Measurements from ENCODE around the gene TMEM184C.

The TMEM184C gene

DNA sequence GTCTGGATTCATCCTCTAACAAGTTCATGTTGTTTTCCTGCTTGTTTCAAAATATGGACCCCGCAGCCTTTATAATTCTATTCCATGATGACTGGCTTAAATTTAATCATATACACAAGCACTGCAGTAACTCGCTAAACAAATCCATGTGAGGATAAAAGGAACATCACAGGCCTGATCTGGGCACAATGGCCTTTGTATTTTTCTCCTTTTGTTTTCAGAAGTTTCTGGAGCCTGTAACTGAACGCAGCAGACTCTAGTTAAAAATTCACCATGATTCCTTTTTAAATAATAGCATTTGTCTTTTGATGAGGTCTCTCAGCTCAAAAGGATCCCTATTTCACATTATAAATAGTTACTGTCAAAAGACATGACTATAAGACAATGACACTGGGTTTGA, 30.2 kb upstream of the TMEM184C start:
- ATAC-seq, result no peak

DNA sequence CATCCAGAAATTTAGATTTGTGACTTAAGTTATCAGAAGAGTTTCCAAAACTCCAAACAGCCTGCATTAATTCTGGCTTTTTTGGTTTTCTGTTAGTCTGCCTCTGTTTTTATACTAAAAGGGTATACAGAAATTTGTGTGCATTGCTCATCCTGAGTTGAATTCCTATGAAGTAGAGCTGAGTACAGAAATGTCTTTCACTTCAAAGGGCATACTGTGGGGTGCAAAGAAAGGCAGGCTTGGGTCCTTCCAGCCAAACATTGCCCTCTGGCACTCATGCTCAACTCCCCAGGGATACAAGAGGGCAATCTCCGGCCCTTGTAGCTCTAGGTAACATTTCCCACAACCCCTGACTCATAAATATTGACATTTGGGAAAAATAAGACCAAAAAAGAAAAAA, 27.6 kb upstream of the TMEM184C start:
- no peak; the same call in 2 of the 3 replicates for ATAC-seq
- no peak for TF ChIP-seq CSDC2 (CRISPR knock-in tag; IDR thresholded peaks at IDR 0.05)
- no peak for TF ChIP-seq ZFP3 (CRISPR knock-in tag; IDR thresholded peaks at IDR 0.05)
- TF ChIP-seq, protein P1, sequence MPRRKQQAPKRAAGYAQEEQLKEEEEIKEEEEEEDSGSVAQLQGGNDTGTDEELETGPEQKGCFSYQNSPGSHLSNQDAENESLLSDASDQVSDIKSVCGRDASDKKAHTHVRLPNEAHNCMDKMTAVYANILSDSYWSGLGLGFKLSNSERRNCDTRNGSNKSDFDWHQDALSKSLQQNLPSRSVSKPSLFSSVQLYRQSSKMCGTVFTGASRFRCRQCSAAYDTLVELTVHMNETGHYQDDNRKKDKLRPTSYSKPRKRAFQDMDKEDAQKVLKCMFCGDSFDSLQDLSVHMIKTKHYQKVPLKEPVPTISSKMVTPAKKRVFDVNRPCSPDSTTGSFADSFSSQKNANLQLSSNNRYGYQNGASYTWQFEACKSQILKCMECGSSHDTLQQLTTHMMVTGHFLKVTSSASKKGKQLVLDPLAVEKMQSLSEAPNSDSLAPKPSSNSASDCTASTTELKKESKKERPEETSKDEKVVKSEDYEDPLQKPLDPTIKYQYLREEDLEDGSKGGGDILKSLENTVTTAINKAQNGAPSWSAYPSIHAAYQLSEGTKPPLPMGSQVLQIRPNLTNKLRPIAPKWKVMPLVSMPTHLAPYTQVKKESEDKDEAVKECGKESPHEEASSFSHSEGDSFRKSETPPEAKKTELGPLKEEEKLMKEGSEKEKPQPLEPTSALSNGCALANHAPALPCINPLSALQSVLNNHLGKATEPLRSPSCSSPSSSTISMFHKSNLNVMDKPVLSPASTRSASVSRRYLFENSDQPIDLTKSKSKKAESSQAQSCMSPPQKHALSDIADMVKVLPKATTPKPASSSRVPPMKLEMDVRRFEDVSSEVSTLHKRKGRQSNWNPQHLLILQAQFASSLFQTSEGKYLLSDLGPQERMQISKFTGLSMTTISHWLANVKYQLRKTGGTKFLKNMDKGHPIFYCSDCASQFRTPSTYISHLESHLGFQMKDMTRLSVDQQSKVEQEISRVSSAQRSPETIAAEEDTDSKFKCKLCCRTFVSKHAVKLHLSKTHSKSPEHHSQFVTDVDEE (CRISPR knock-in tag; IDR thresholded peaks at IDR 0.05), result no peak
- TF ChIP-seq TOX (CRISPR knock-in tag; IDR thresholded peaks at IDR 0.05; ENCODE audit: borderline replicate concordance), result no peak
- TF ChIP-seq ISL1 (CRISPR knock-in tag; IDR thresholded peaks at IDR 0.05), result no peak
- no peak for TF ChIP-seq ESRRG (CRISPR knock-in tag; IDR thresholded peaks at IDR 0.05)
- no peak for TF ChIP-seq SNAI2 (CRISPR knock-in tag; IDR thresholded peaks at IDR 0.05)
- TF ChIP-seq ARNTL (CRISPR knock-in tag; IDR thresholded peaks at IDR 0.05; ENCODE audit: borderline replicate concordance, low read depth), result no peak

More for the DNA sequence above, 30.2 kb upstream of the TMEM184C start:
- TF ChIP-seq ZFP30 (CRISPR knock-in tag; IDR thresholded peaks at IDR 0.05), result no peak
- TF ChIP-seq ZNF565 (CRISPR knock-in tag; conservative IDR thresholded peaks at IDR 0.05; ENCODE audit: low read depth), result no peak
- no peak for TF ChIP-seq ZFP3 (CRISPR knock-in tag; IDR thresholded peaks at IDR 0.05)
- no peak for TF ChIP-seq ESRRG (CRISPR knock-in tag; IDR thresholded peaks at IDR 0.05)
- TF ChIP-seq SNAI2 (CRISPR knock-in tag; IDR thresholded peaks at IDR 0.05), result no peak
- no peak for TF ChIP-seq ZNF70 (CRISPR knock-in tag; IDR thresholded peaks at IDR 0.05)
- no peak for TF ChIP-seq GLIS3 (CRISPR knock-in tag; IDR thresholded peaks at IDR 0.05)
- TF ChIP-seq TOX (CRISPR knock-in tag; IDR thresholded peaks at IDR 0.05; ENCODE audit: borderline replicate concordance), result no peak
- TF ChIP-seq ZNF8 (CRISPR knock-in tag; IDR thresholded peaks at IDR 0.05), result no peak
- TF ChIP-seq BACH2 (CRISPR knock-in tag; IDR thresholded peaks at IDR 0.05; ENCODE audit: borderline replicate concordance), result no peak
- TF ChIP-seq ZC3H10 (CRISPR knock-in tag; IDR thresholded peaks at IDR 0.05), result no peak
- TF ChIP-seq, protein P2, sequence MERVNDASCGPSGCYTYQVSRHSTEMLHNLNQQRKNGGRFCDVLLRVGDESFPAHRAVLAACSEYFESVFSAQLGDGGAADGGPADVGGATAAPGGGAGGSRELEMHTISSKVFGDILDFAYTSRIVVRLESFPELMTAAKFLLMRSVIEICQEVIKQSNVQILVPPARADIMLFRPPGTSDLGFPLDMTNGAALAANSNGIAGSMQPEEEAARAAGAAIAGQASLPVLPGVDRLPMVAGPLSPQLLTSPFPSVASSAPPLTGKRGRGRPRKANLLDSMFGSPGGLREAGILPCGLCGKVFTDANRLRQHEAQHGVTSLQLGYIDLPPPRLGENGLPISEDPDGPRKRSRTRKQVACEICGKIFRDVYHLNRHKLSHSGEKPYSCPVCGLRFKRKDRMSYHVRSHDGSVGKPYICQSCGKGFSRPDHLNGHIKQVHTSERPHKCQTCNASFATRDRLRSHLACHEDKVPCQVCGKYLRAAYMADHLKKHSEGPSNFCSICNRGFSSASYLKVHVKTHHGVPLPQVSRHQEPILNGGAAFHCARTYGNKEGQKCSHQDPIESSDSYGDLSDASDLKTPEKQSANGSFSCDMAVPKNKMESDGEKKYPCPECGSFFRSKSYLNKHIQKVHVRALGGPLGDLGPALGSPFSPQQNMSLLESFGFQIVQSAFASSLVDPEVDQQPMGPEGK (CRISPR knock-in tag; IDR thresholded peaks at IDR 0.05; ENCODE audit: borderline replicate concordance), result no peak
- no peak for TF ChIP-seq ARNTL (CRISPR knock-in tag; IDR thresholded peaks at IDR 0.05; ENCODE audit: borderline replicate concordance, low read depth)
- TF ChIP-seq ISL1 (CRISPR knock-in tag; IDR thresholded peaks at IDR 0.05), result no peak
- TF ChIP-seq, protein P3, sequence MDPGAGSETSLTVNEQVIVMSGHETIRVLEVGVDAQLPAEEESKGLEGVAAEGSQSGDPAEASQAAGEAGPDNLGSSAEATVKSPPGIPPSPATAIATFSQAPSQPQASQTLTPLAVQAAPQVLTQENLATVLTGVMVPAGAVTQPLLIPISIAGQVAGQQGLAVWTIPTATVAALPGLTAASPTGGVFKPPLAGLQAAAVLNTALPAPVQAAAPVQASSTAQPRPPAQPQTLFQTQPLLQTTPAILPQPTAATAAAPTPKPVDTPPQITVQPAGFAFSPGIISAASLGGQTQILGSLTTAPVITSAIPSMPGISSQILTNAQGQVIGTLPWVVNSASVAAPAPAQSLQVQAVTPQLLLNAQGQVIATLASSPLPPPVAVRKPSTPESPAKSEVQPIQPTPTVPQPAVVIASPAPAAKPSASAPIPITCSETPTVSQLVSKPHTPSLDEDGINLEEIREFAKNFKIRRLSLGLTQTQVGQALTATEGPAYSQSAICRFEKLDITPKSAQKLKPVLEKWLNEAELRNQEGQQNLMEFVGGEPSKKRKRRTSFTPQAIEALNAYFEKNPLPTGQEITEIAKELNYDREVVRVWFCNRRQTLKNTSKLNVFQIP (CRISPR knock-in tag; IDR thresholded peaks at IDR 0.05; ENCODE audit: borderline replicate concordance, low read depth), result no peak
- TF ChIP-seq TCF4 (CRISPR knock-in tag; IDR thresholded peaks at IDR 0.05; ENCODE audit: borderline replicate concordance), result no peak

DNA sequence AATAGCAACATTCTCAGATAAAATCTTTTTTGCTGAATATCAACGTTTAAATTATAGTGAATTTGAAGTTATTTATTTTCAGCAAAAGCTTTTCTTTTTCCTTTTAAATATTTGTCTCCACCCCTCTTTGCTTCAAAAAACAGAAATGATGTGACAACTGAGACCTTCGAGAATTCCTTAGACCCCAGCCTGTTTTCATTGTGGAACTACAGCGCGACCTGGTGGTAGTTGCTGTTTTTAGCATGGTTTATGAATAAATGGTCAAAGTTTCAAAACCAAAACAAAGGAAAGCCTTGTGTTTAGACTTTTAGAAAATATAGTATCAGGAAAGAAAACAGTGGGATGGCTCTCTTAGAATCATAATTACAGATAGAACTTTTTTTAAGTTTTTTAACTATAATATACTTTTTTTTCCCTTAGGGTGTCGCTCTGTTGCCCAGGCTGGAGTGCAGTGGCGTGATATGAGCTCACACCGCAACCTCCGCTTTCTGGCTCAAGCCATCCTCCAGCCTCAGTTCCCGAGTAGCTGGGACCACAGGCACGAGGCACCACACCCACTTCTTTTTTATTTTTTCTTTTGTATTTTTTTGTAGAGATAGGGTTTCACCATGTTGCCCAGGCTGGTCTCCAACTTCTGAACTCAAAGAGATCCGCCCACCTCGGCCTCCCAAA, 26.8 kb upstream of the TMEM184C start:
- TF ChIP-seq BACH2 (CRISPR knock-in tag; IDR thresholded peaks at IDR 0.05; ENCODE audit: borderline replicate concordance) (no peak), CSDC2 (CRISPR knock-in tag; IDR thresholded peaks at IDR 0.05) (no peak), ZC3H10 (CRISPR knock-in tag; IDR thresholded peaks at IDR 0.05) (no peak), ZNF70 (CRISPR knock-in tag; IDR thresholded peaks at IDR 0.05) (no peak), TOX (CRISPR knock-in tag; IDR thresholded peaks at IDR 0.05; ENCODE audit: borderline replicate concordance) (no peak), RARB (CRISPR knock-in tag; IDR thresholded peaks at IDR 0.05) (no peak), ZFP30 (CRISPR knock-in tag; IDR thresholded peaks at IDR 0.05) (no peak), ISL1 (CRISPR knock-in tag; IDR thresholded peaks at IDR 0.05) (no peak)
- TF ChIP-seq, protein P2 (CRISPR knock-in tag; IDR thresholded peaks at IDR 0.05; ENCODE audit: borderline replicate concordance), result no peak
- peak; percentile 91 for ATAC-seq
